ENCODE results near the gene SLC39A3.

The SLC39A3 gene

DNA sequence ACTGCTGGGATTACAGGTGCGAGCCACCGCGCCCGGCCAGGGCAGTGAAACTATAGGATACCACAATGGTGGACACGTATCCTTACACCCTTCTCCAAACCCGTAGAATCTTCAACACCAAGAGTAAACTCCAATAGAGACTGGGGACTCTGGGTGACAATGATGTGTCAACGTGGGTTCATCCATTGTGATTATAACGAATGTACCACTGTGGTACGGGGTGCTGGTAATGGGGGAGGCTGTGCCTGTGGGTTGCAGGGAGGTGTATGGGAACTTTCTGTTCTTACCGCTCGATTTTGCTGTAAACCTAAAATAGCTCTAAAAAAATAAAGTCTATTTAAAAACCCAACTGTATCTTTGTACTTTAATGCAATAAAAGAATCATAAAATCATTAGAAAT is 49.0 kb downstream of the SLC39A3 start:
- DNase-seq: no peak
- in situ Hi-C loops (cut with HindIII; ENCODE audit: low pct_ligation_motif_present, low pct_unique_long_range_greater_than_20kb, low sequenced_read_pairs): no loop called here

DNA sequence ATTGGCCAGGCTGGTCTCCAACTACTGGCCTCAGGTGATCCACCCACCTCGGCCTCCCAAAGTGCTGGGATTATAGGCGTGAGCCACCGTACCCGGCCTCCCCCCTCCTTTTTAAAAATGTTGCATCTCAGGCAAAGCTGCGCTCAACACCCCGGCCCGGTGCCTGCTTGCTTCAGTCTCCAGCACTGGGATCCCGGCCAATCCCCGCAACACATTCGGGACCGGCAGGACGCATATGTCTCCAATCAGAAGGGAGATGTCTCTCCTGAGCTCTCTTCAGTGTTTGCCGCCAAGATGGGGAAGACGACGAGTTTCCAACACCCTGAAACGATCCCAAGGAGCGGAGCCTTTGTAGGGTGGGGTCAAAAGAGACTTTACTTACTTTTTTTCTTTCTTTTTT is 53.5 kb downstream of the SLC39A3 start:
- in situ Hi-C loops (cut with HindIII; ENCODE audit: low pct_ligation_motif_present, low pct_unique_long_range_greater_than_20kb, low sequenced_read_pairs): no loop called here
- DNase-seq: no peak

DNA sequence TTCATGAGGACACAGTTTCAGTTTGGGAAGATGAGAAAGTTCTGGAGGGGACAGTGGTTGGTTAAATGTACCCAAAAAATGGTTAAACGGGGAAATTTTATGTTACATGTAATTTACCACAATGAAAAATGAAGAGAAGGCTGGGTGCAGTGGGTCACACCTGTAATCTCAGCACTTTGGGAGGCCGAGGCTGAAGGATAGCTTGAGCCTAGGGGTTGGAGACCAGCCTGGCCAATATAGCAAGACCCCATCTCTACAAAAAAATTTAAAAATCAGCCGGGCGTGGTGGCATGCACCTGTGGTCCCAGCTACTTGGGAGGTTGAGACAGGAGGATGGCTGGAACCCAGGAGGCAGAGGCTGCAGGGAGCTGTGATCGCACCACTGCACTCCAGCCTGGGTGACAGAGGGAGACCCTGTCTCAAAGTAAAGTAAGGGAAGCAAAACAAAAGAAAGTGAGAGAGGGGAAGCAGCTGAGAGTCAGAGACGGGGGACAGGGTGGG is 54.6 kb downstream of the SLC39A3 start:
- no peak for DNase-seq
- in situ Hi-C loops (cut with HindIII; ENCODE audit: low pct_ligation_motif_present, low pct_unique_long_range_greater_than_20kb, low sequenced_read_pairs): no loop called here

DNA sequence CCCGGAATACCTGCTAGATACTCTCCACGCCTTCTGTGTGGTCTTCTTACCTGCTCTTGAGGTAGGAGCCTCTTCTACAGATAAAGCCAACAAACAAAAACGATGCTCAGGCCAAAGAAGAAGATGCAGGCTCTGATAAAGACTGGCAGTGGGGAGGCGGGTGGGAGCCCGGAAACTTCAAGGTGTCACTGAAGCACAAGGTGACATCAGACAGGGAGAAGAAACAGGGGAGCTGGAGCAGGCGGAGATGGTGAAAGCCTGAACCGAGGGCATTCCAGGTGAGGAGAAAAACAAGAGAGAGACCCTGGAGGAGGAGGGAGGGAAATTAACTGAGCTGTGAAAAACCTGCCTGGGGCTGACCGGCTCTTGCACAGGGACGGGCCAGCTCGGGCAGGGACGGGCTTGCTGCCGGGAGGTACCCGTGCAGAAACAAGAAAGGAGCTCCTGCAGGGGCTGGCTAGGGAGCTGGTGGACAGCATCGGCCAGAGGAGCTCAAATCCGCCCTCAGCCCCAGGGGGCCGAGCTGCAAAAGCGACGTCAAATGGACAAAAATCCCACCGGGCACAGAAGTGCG is 56.3 kb downstream of the SLC39A3 start:
- no peak for DNase-seq
- in situ Hi-C loops (cut with HindIII; ENCODE audit: low pct_ligation_motif_present, low pct_unique_long_range_greater_than_20kb, low sequenced_read_pairs): no loop called here
